Stimulated activated CD4-positive, alpha-beta T cell treated with anti-CD3 and anti-CD28 coated beads, Interleukin-12 subunit alpha, Interleukin-12 subunit beta, amount 100 ng/mL, for 24 hours (primary cell): ENCODE data around the gene SDHA.
"Not testable (repeated sequence)": the region's sequence is repeated elsewhere in the genome, so short reads cannot be mapped to it uniquely, and the experiment has no call there.

Source experiments
- DNase-seq, 2 experiments: peaks; one replicate each; pipeline ENCODE4 v3.0.0-alpha.2; 2020; ENCODE audit warnings: low read depth in 2 of 2

The SDHA gene

DNA sequence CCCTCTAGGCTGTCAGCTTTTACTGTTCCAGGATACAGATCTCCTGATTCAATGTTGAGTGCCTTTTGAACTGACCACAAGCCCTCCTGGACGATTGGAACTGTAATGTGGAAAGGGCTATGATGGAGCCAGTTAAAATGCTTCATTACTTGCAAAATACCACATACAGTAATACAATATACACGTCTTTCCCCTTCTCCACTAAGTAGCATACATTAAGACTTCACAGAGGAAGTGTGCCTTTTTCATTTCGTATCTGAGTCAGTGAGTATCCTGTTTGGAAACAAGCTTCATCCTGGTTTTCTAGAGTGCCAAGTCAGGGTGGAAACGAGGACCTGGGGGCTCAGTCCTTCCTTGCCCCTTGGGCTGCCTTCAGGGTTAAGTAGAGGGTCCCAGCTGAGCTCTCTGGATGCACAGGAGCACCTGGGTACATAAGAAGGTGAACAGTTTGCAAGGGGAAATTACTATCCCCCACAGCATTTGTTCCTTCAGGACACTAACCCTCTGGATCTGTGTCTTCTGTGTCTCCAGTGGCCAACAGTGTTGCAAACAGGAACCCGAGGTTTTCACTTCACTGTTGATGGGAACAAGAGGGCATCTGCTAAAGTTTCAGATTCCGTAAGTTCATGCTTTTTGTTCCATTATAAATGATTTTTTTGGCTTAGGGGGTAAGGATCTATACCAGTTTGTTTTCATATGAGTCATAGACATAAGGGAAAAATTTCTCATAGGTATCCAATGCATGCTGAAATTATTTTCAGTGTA, 5.0 kb downstream of the SDHA start:
- DNase-seq: not testable (repeated sequence)

DNA sequence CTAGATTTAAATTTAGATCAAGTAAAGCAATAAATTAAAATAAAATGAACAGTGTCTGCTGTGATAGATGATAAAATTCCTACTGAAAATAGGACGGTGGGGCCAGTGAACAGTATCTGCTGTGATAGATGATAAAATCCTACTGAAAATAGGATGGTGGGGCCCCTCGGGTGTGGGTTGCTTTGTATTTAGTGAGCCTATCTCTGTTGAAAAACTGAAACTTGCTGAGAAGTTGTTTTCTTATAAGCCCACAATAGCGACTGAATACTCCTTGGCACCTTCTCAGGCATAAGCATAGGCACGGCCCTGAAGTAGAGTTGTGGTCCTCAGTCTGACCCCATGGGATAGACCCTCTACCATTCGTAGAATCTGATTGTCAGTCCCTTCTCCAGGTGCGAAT, 5.7 kb downstream of the SDHA start:
- DNase-seq: no peak

DNA sequence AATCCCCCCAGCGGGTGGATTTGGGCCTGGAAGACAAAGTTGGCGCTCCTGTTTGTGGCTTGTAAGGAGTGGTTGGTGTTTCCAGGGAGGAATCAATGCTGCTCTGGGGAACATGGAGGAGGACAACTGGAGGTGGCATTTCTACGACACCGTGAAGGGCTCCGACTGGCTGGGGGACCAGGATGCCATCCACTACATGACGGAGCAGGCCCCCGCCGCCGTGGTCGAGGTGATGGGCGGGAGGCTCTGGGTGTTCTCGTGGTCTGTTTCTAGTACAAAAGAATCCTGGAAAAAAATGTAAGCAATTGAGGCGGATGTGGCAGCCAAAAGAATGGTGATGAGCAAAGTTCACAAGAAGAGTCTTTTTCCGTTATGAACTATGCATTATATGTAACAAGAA, 7.2 kb downstream of the SDHA start:
- no peak for DNase-seq

DNA sequence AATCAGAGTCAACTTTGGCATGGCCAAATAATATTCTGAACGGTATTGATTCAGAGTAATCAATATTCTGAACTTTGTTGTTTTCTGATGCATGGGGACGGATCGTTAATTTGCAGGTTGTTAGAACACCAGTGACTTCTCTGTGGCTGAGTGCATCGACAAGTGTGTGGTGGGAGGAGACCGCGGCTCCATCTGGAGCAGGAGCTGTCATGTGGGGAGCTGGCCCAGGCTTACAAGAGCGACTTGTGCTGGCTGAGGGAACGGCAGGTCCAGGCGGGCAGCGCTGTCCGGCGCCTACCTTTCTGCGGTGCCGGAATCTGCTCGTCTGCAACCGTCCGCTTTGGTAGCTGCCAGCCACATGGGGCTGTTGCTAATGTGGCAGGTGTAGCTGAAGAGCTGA, 9.3 kb downstream of the SDHA start:
- not testable (repeated sequence) for DNase-seq

DNA sequence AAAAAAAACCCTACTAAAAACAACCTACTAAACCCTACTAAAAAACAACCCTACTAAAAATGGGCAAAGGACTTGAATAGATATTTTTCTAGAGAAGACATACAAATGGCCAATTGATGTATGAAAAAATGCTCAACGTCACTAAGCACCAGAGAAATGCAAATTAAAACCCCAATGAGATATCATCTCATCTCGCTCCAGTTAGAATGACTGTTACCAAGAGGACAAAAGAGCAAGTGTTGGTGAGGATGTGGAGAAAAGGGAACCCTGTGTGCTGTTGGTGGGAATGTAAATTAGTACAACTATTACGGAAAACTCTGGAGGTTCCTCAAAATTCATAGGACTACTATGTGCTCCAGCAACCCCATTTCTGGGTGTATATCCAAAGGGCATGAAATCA, 10.8 kb downstream of the SDHA start:
- DNase-seq: no peak

DNA sequence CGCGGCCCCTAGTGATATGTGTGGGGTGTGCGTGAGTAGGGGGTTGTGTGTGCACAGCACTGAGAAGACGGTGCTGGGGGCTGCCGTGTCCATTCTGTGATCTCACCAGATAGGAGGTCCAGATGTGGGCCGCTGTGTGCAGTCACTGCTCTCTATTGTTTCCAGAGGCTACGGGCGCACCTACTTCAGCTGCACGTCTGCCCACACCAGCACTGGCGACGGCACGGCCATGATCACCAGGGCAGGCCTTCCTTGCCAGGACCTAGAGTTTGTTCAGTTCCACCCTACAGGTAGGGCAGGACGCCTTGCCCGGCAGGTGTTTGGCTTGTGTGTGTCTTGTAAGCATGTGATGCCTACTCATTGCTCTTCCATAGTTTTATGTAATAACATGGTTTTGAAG, 12.6 kb downstream of the SDHA start:
- DNase-seq: no peak

DNA sequence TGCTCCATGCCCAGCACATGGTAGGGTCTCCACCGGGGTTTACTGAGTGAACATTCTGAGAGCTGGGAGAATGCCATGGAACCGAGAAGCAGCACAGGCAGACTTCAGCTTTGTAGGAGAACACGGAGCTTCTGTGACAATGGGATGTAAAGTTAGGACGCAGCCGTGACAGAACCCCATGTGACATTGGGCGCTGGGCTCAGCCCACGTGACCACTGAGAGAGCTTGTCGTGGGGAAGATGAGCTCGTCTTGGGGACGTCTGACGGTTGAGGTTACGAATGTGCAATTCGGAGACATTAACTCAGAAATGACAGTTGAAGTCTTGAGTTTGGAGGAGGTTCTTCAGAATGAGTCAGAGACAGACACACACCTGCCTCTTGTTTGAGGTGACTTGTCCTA, 13.5 kb downstream of the SDHA start:
- no peak for DNase-seq

DNA sequence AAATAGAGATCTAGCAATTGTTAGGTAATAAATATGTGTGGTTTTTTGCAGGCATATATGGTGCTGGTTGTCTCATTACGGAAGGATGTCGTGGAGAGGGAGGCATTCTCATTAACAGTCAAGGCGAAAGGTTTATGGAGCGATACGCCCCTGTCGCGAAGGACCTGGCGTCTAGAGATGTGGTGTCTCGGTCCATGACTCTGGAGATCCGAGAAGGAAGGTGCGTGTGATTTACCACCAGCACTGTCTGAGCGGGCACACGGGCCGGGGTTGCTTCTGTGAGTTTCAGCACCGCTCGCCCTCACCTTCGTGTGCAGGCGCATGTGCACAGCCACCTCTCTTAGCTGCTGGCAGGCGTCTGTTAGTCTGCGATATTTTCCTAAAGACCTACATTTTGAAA, 15.3 kb downstream of the SDHA start:
- DNase-seq: not testable (repeated sequence)

DNA sequence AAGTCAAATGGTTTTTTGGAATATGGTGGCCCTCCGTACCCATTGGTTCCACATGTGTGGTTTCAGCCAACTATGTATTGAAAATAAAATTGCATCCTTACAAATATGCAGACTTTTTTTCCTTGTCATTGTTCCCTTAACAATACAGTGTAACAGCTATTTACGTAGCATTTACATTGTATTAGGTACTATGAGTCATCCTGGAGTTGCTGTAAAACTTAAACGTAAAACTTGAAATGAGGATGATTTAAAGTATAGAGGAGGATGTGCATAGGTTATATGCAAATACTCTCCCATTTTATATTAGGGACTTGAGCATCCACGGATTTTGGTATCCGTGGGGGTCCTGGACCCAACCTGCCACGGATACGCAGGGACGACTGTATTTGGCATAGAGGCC, 16.3 kb downstream of the SDHA start:
- DNase-seq: no peak

DNA sequence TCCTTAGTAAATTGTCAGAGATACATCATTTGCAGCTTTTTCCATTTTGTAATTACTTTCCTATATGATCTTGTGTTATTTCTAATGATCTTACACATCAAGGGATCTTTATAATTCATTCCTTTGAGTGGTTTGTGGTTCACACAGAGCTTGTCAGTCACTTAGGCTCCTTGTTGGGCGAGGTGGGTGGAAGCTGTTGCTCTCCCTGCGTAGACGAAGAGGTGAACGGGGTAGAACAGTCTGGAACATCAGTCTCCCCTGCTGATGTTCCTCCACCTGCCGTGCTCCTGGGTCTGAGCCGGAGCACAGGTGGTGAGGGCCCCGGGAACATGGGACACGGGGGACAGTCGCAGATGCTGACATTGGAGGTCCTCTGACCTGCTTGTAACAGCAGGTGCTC, 17.4 kb downstream of the SDHA start:
- DNase-seq: not testable (repeated sequence)

DNA sequence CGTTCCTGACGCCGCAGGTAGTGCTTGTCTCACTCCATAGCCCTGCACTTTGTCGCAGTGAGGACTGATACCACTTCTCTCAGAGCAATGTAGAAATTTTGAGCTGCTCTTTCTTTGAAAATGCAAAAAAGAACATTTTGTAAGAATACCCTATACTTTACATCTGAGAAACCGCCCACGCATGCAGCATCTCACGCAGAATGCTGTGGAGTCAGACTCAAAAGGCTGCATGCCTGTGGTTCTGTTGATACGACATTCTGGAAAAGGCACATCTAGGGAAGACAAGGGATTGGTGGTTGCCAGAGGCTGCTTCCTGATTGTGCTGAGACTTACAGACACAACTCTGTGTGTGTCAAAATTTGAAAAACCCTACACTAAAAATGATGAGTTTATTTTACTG, 19.8 kb downstream of the SDHA start:
- DNase-seq: not testable (repeated sequence)

DNA sequence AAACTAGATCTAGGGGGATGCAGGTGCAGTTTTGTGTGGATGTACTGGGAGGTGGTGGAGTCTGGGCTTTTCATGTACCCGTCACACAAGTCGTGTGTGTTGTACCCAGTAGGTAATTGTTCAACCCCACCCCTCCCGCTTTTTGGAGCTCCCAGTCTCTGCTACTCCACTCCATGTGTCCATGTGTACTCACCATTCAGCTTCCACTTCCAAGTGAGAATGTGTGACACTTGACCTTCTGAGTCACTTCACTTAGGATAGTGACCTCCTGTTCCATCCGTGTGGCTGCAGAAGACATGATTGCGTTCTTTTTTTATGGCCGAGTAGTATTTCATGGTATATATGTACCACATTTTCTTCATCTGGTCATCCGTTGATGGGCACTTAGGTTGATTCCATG, 22.4 kb downstream of the SDHA start:
- DNase-seq: not testable (repeated sequence)

DNA sequence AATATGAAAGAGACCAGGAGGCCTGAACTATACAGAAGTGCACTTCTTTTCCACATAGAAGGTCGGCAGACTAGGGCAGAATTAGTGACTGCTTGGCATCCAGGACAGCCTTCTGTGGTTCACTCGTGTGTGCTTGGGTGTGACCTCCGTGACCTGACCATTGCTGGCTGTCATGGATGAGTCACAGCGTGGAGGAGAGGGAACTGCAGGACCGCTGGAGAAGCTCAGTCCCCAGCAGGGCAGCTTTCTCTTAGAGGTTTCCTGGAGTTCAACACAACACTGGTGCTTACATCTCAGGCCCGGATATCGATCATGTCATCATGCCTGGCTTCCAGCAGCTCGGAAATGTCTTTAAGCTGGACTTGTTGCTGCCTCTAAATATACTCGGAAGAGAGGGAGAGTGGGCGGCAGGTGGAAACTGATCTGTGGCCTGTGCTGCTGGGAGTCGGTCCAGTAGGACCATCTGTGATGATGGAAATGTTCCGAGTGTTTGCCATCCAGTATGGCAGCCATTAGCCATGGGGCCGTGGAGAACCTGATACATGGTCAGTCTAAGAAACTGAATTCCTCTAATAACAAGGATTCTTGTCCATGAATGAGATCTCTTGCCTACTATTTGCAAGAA, 23.0 kb downstream of the SDHA start:
- DNase-seq: not testable (repeated sequence)

DNA sequence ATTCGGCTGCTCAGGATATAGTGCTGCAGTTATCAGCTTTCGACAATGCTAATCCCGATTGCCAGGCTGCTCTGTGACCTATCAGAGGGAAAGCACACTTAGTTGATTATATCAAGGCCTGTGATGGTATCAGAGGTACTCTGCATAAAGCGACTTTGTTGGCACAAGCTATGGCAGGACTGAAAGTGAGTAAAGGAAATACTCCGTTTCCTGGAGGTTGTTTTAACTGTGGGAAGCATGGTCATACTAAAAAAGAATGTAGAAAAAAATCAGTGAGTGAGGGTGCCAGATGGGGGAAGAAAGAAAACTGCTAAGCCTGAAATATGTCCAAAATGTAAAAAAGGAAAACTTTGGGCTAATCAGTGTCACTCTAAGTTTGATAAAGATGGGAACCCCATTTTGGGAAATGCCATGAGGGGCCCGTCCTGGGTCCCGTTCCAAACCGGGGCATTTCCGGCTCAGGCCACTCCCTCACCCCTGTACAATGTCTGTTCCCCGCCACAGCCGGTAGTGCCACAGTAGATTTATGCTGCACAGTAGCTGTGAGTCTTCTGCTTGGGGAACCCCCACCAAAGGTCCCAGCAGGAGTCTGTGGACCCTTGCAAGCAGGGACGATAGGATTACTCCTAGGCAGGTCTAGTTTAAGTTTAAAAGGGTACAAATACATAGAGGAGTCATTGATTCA, 25.7 kb downstream of the SDHA start:
- DNase-seq: peak in 1 of 2 experiments; percentile 22

DNA sequence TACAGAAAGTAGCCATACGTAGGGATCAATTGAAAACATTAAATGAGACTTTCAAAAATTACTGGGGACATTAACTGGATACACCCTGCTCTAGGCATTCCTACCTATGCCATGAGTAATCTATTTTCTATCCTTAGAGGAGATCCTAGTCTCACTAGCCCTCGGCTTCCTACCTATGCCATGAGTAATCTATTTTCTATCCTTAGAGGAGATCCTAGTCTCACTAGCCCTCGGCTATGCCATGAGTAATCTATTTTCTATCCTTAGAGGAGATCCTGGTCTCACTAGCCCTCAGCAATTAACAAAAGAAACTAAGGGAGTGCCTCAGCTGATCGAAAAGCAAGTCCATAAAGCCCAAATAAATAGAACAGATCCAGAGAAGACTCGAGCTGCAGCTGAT, 27.6 kb downstream of the SDHA start:
- DNase-seq: not testable (repeated sequence)

DNA sequence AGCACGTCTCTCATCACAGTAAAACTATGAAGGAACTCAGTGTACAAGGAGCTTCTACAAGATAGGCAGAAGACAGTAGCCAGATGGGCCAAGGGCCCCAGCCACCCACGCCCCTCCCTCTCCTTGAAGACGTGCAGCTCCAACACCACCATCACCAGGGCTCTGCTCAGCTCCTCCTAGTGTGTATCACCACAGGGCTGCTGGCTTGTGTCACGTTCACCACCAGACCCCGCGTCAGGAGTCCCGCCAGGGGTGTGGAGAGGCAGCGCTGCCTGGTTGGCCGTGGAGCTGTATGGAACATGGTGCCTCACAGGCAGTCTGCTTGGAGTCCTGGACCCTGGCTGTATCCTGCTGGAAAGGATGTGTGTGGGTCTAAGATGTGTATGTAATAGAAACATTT, 32.3 kb downstream of the SDHA start:
- DNase-seq: not testable (repeated sequence)

DNA sequence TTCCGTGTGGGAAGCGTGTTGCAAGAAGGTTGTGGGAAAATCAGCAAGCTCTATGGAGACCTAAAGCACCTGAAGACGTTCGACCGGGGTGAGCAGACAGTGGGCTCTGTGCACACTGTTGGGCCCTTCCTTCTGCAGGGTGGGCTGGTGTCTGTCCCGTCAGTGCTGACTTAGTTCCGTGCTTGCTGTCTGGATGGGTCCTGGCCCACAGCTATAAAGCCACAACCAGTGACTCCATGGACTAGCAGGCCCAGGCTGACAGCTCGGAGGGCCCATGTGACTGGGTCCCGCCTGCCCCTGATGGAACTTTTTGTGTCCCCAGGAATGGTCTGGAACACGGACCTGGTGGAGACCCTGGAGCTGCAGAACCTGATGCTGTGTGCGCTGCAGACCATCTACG, 32.9 kb downstream of the SDHA start:
- not testable (repeated sequence) for DNase-seq

DNA sequence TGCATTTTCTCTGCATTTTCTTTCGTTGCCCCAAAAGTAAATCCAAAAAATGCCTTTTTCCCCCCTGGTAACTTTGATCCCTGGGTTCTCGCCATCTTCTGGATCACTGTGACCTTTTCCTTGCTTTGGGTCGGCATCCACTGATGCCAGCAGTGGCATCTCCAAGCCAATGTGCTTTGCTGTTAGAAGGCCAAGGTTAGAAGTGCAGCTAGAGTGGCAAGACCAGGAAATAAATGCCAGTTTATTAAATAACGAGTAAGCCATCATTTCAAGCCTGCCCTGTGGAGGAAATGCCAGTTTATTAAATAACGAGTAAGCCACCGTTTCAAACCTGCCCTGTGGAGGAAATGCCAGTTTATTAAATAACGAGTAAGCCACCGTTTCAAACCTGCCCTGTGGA, 33.4 kb downstream of the SDHA start:
- DNase-seq: not testable (repeated sequence)

DNA sequence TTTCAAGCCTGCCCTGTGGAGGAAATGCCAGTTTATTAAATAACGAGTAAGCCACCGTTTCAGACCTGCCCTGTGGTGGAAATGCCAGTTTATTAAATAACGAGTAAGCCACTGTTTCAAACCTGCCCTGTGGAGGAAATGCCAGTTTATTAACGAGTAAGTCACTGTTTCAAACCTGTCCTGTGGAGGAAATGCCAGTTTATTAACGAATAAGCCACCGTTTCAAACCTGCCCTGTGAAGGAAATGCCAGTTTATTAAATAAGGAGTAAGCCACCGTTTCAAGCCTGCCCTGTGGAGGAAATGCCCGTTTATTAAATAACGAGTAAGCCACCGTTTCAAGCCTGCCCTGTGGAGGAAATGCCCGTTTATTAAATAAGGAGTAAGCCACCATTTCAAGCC, 33.9 kb downstream of the SDHA start:
- not testable (repeated sequence) for DNase-seq

DNA sequence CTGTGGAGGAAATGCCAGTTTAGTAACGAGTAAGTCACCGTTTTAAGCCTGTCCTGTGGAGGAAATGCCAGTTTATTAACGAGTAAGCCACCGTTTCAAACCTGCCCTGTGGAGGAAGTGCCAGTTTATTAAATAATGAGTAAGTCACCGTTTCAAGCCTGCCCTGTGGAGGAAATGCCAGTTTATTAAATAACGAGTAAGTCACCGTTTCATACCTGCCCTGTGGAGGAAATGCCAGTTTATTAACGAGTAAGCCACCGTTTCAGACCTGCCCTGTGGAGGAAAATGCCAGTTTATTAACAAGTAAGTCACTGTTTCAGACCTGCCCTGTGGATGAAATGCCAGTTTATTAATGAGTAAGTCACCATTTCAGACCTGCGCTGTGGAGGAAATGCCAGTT, 34.4 kb downstream of the SDHA start:
- no peak for DNase-seq

DNA sequence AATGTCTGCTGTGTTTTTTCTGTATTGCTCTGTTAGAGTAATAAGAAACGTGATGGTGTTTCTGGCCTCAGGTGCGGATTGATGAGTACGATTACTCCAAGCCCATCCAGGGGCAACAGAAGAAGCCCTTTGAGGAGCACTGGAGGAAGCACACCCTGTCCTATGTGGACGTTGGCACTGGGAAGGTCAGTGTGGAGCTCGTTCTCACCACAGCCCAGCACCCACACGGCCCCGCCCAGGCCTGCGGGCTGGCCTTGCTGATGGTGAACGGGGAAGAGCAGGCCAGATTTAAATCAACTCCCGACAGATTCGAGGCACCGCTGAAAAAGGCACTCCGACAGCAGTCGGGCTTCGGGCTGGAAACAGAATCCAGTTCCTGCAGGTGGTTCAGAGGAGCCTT, 36.2 kb downstream of the SDHA start:
- not testable (repeated sequence) for DNase-seq

DNA sequence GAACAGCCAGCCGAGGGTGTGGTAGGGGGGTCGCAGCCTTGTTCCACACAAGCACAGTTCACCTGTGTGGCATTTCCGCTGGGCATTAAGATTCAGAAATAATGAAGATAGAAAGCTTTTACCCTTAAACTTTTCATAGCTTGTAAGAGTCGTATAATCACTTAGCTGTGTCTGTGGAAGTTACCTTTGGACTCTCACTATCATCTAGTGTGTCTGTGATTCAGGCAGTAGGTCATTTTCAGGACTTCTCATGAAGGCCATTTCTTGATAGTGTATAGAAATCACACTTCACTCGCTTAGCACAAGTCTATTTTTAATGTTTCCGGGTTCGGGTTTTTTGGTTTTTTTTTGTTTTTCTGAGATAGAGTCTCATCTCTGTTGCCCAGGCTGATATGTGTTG, 37.0 kb downstream of the SDHA start:
- not testable (repeated sequence) for DNase-seq

DNA sequence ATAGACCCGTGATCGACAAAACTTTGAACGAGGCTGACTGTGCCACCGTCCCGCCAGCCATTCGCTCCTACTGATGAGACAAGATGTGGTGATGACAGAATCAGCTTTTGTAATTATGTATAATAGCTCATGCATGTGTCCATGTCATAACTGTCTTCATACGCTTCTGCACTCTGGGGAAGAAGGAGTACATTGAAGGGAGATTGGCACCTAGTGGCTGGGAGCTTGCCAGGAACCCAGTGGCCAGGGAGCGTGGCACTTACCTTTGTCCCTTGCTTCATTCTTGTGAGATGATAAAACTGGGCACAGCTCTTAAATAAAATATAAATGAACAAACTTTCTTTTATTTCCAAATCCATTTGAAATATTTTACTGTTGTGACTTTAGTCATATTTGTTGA, 38.2 kb downstream of the SDHA start:
- not testable (repeated sequence) for DNase-seq
